ENCODE measurements around the gene NRG3. TPM values are rescaled to one million over a fixed set of nuclear protein-coding genes. Genes with fewer than 3 reads are reported as not detected.
A peak's percentile ranks its signal among the peaks of the same experiment; 100 is the strongest.

Gene NRG3
- total RNA-seq, 1 experiment from 2014 or later = not detected

GRCh38 chr10:82680608-82681007, 805.6 kb downstream of the NRG3 start:
- DNase-seq (ENCODE audit: low spot score) = no peak

DNA sequence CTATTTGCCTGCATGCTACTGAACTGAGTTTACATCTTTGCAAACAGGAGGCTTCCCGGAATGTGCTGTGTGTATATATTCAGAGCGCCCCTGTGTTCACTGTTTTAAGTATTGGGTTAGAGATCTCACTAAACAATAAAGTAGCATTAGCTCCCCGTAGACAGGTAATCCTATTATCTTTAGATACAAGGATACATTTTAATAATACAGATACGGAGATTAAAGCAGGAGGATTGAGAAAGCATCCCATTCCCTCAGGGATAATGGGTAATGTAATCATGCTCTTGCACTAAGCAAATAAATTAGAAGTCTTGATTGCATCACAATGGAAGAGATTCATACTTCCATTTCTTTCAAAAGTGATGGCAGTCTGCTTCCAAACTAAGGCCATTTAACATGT, 809.0 kb downstream of the NRG3 start:
- no peak for DNase-seq (ENCODE audit: low spot score)

DNA sequence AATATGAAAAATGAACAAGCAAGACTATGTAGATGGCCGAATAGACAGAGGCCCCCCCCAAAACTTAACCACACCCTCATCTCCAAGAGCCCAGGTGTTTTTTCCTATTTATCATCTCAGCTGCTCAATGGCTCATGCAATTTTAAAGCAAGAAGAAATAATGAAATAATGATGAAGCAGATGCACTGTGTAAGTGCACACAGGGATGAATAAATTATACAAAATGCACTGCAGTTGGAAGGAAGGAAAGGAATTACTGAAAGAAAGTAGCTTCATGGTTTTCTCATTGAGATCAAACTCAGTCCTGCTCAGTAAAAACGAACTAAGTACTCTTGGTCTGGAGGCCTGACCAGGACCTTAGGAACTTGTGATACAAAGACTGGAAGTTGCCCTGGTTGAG, 810.1 kb downstream of the NRG3 start:
- no peak for DNase-seq (ENCODE audit: low spot score)

- DNase-seq (ENCODE audit: low spot score) = no peak
Measured at GRCh38 chr10:82691211-82691610, 816.2 kb downstream of the NRG3 start.

- no peak for DNase-seq (ENCODE audit: low spot score)
Measured at GRCh38 chr10:82692458-82692857, 817.5 kb downstream of the NRG3 start.

GRCh38 chr10:82721831-82722230, 846.8 kb downstream of the NRG3 start:
- DNase-seq (ENCODE audit: low spot score) = no peak

GRCh38 chr10:82722273-82722672, 847.3 kb downstream of the NRG3 start:
- no peak for DNase-seq (ENCODE audit: low spot score)

- no peak for DNase-seq (ENCODE audit: low spot score)
Measured at GRCh38 chr10:82736305-82736704, 861.3 kb downstream of the NRG3 start.

GRCh38 chr10:82737549-82737948, 862.6 kb downstream of the NRG3 start:
- DNase-seq (ENCODE audit: low spot score) = no peak

- DNase-seq (ENCODE audit: low spot score) = no peak
Measured at GRCh38 chr10:82738592-82738991, 863.6 kb downstream of the NRG3 start.

GRCh38 chr10:82742478-82742877, 867.5 kb downstream of the NRG3 start:
- DNase-seq (ENCODE audit: low spot score) = peak; percentile 78

GRCh38 chr10:82742898-82743297, 867.9 kb downstream of the NRG3 start:
- DNase-seq (ENCODE audit: low spot score) = peak; percentile 6

DNA sequence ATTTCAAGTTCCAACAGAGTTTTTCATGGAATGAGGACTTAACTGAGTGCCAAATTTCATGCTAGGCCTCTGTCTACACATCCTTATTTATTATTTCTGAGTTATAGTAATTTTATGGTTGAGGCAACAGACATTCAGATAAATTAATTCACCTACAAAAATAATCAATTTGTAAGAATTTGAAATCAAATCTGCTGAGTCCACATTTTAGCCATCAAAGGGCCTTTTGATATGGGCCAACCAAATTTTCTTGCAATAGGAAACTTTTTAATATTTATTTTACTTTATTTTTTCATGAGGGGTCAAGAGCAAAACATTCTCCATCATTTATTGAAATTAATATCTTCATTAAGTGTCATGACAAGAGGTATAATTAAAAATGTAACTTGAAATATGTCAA, 875.5 kb downstream of the NRG3 start:
- DNase-seq (ENCODE audit: low spot score) = no peak

GRCh38 chr10:82757397-82757796, 882.4 kb downstream of the NRG3 start:
- no peak for DNase-seq (ENCODE audit: low spot score)

GRCh38 chr10:82757901-82758300, 882.9 kb downstream of the NRG3 start:
- no peak for DNase-seq (ENCODE audit: low spot score)

- no peak for DNase-seq (ENCODE audit: low spot score)
Measured at GRCh38 chr10:82759050-82759449, 884.1 kb downstream of the NRG3 start.

DNA sequence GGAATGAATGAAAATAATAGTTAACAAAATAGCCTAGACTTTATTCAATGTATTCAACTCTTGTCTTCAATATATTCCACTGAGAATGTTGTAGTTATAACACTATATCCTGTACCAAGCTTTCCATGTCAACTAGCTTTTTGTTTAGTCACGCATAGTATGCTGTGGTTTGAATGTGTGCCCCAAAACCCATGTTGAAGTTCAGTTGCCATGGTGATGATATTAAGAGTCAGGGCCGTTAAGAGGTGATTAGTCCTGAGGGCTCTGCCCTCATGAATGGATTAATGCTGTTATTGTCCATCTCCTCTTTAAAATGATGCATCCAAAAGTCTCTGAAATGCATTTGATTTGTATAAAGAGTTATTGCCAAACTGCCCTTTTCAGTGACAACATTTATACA, 887.6 kb downstream of the NRG3 start:
- no peak for DNase-seq (ENCODE audit: low spot score)

- DNase-seq (ENCODE audit: low spot score) = no peak
Measured at GRCh38 chr10:82768040-82768439, 893.0 kb downstream of the NRG3 start.

DNA sequence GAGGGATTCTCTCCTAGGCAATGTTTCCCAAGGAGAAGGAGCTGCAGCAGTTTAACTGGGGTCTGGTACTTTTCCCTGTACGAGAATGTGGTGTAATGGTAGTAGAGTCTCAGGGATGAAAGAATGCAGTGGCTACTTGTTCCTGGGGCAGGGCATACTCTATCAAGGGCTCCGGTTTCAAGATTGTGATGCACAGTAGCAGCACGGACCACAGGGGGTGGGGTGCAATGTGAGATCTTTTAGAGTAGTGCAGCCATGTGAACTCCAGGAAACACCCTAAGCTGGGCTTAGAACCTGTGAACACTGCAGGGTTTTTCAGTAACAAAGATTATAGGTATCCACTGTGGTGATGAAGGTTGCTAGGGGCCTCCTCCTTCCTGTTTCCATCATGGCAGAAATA, 903.9 kb downstream of the NRG3 start:
- DNase-seq (ENCODE audit: low spot score) = no peak

- DNase-seq (ENCODE audit: low spot score) = no peak
Measured at GRCh38 chr10:82796510-82796909, 921.5 kb downstream of the NRG3 start.

DNA sequence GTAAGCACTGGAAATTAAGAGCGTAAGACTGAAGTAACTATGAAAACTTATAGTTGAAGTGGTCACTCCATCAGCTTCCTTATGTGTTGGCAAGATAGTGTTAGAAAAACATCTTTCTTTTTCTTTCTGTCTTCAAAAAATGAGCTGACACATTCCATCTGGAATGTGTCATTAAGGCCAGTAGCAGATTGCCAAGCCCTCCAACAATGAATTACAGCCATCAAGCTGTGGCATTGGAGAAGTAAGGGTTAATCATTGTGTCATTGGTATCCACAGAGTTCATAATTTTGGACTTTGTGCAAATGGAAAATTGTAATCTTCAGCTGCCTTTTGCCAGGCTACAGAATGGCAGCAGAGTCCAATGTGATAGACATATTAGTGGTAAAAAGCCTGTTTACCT, 926.3 kb downstream of the NRG3 start:
- DNase-seq (ENCODE audit: low spot score) = no peak

DNA sequence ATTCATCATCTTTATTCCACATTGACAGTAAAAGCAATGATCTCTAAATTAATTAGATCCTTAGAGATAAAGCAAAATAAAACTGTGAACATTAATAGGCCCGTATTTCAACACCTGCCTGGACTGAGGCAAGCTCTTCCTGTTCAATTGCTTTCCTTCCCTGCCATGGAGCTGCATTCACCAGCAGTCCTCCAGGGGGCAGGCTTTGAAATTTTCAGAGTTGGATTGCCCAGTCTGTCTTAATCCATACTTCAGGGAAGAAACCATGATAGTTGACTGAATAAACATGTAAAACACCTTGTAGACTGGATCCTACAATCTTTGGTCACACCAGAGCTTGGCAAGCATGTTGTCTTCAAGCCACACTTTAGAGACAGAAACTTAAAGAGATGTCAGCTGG, 936.6 kb downstream of the NRG3 start:
- DNase-seq (ENCODE audit: low spot score) = peak; percentile 16

DNA sequence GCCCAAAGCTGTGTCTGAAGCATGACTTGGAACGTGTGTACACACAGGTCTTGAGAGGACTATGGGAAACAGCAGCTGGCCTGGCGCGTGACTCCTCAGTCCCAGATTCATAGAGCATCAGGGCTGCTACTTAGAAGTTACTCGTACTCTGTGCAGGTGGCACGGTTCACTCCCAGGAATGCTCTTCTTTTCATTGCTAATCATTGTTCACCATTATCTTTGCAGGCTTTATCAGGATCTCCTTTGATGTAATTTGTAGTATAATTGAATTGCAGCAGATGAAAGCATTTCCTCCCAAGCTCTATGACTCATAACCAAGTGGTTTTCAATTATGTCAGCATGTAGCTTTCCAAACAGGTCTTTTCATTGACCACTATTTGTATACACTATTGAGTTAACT, 938.9 kb downstream of the NRG3 start:
- no peak for DNase-seq (ENCODE audit: low spot score)

GRCh38 chr10:82814635-82815034, 939.6 kb downstream of the NRG3 start:
- DNase-seq (ENCODE audit: low spot score) = no peak

DNA sequence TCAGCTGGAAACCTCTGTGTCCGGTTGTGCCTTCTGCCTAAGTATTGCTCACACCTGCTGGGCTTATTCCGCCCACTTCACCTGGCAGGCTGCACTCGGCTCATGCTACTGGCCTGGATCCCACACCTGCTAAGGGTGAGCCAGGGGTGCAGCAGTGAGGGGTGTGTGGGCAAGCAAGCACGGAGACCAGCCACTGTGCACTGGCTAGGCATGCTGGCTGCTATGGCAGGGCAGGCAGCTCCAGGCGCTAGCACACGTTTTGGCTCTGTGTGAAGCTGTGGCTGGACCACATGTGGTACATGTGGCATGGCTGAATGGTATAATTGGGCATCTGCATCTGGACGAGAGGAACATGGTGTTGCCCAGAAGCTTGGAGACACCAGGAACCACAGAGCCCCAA, 940.7 kb downstream of the NRG3 start:
- no peak for DNase-seq (ENCODE audit: low spot score)

Data from H4 (cell line).